ENCODE data around the gene BLID.
A peak's percentile ranks its signal among the peaks of the same experiment; 100 is the strongest.

The BLID gene

DNA sequence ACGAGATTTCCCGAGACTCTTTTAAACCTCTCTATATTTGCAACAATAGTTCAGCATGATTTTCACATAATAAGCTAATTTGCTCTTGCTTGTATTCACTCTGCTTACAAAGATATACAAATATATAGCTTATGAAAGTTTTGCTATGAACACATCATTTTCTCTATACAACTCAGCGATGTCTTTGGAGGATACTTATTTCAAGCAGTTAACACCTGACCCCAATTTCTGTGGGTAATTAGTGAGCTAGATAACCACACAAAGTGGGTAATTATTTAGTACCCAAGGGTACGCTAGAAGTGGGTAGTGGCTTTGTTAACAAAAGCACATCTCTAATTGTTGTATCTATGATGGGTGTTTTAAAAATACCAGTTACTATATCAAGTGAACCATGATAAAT, 12.3 kb downstream of the BLID start:
- DNase-seq = no peak

DNA sequence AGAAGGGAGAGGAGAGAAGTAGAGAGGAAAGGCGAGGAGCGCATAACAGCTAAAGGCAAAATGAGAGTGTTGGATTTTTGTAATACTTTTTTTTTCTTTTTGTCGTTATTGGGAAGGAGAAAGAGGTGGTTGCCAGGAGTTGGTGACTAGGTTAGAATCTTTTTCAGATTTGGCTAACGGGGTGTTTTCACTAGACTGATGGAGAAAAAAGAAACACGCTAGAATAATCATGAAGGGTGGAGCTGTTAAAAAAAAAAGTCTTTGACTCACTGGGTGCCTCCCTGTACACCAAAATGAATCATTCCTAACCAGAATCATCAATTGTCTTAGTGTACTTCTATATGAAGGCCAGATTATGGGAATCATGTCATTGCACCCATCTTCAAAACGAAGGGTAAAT, 12.7 kb downstream of the BLID start:
- no peak for DNase-seq

DNA sequence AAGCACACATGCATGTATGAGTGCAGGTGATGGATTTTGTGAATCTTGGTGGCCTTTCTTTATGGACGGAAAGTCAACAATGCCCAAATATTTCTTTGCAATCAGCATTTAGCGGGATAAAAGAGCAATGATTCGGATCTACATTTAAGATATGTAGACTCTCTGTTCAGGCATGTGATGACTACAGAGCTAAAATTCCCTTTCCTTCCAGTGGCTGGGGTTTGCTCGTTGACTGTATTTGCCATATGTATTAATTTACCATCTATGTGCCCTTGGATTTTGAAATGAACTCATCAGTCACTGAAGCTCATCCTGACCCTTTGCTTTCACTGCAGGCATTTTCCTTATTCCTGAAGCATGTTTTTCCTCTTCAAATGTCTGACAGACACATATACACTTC, 13.6 kb downstream of the BLID start:
- DNase-seq = no peak

DNA sequence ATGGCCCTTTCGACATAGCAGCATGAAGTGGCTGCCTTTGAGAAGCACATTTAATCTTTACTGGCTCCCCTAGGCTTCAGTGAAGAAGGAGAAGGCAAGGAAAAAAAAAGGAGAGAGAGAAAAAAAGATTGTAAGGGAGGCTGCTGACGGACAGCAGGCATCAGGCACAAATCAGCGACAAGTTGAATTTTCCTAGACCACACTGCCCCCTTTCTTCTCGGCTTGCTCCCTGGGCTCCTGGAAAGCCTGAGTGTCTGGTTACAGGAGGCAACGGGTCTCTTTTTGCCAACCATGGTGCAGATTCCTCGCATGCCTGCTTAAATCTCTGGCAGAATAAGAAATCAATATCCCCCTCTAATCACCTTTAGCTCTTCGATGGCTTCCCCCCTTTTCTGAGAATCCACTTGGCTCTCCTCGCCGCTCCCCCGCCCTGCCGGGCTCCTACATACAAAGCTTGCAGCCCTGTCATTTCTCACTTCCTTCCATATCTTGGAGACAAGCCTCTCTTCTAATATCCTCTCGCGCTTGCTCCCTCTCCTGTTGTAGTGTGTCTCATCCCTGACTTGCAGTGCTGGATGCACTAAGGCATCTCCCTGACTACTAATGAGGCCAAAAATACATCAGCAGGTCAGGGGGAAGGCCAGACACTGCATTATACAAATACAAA, 14.3 kb downstream of the BLID start:
- peak; percentile 28 to 46 (median 46) for DNase-seq

DNA sequence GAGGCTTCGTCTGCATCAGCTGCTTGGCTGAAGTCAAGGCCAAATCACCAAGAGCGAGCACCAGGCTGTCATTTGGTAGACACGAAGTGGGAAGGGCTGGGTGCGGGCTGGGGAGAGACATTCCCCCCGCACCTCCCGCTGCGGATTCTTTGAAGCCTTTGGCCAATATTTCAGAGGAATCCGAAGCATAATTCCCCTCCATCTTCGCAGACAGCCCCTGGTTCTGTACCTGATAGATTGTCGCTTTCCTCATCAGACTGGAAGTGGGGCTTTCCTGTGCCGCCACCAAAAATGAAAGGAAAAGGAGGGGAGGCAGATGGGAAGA, 15.3 kb downstream of the BLID start:
- peak; percentile 13 to 21 (median 13) for DNase-seq

DNA sequence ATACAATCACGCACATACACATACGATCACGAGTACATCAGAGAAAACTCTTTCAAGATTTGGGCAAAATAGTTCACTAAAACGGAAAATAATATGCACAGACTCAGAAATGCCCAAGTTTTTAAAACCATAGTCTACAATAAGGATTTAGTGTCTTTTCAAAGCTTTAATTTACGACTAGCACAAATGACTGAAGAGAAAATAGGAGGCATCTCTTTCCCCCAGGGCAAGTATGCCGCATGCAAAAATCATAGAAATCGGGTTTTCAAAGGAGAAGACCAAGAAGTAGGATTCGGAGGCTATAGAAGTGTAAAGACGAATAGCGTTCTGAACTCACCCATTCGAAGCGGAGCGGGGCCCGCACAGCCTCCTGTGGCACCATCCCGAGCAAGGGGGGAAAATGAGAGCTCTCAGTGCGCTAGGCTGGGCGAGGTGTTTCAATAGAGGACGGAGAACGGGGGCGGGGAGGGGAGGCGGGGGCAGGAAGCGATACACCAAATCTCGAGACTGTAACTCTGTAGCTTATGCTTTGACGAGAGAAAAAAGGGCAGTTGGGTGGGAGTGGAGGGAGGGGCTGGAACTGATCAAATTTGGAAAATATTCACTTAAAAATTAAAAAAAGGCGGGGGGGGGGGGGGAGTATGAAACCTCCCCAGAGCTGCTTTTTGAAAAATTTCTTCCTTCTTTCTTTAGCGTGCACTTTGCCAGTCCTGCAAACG, 15.8 kb downstream of the BLID start:
- DNase-seq = peak in 2 of 3 donors; percentile 10 to 26

DNA sequence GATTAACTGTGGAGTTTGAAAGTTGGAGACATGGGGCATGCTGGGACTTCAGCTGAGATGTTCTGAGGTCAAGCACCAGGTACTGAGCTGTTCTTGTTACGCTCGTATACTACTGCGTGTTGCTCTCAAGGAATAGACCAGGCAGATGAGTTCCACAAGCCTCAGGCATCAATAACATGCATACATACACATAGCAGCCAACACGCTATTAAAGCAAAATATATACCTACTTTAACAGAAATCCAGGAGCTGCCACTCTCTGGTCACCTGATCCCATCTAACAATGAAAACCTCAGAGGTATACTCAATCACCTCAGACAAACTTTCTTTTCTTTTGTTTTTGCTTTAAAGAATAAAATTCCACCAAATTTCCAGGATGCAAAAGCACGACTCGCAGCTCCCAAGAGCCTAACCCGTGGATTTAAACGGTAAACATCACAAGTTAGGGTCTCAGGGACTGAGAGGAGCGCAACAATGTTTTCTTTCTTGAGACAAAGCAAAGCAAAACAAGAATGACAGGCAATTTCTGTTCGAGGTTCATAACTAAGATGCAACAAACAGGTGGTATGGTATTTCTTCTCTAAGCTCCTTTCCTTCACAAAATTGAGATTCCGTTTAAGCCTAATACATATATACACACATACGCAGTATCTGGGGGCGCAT, 16.5 kb downstream of the BLID start:
- DNase-seq = no peak

DNA sequence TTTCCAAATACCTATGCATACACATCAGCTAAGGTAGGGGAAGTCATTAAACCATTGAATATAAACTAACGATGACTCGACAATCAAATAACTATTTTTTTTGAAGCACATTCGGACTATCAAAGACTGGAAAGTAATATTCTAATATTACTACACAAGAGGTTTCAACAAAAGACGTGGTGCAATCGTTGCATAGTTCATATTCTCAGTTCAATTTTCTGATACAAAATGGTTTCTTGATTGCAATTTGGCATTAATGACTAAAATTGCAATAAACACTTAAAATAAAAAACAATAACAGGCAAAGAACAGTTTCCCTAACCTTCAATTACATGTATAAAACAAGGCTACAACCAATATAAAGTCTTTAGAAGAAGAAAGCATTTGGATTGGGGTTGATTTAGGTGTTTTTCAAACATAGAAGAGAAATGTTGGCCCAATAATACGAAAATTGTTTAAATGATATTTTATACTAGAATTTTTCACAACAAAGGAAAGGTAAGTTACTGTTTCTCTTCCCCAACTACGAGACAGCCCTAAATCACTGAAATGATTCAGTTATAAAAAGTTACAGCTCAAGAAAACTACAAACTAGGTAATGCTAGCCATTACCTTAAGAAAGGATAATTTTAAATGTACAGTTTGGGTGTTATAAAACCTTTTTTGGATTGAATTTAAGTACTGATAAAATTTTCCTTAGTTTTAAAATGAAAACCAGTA, 17.6 kb downstream of the BLID start:
- DNase-seq = no peak

DNA sequence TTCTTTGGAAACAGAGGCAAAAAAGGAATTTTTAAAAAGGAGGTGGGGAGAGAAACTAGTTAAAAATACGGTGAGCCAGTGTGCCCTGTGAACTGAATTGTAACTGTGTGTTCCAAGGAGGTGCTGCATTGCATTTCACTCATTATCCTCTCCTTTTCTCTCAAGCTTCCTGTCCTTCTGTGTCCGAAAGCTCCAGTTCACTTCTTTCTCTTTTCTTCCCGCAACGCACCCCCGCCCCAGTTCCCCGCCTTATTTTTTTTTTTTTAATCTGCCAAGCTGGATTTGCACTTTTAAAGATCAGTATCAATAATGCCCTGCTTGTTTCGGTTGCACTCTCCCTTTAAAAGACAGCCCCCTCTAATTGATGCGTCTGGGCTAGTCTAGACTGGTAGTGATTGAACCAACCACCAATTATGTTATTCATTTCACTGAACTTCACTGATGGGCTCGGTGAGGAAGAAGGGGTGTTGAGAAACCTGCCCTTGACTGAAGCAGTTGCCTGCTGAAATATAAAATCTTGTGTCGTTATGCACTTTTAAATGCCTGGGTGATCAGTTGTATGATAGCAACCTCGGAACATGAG, 18.5 kb downstream of the BLID start:
- no peak for DNase-seq

DNA sequence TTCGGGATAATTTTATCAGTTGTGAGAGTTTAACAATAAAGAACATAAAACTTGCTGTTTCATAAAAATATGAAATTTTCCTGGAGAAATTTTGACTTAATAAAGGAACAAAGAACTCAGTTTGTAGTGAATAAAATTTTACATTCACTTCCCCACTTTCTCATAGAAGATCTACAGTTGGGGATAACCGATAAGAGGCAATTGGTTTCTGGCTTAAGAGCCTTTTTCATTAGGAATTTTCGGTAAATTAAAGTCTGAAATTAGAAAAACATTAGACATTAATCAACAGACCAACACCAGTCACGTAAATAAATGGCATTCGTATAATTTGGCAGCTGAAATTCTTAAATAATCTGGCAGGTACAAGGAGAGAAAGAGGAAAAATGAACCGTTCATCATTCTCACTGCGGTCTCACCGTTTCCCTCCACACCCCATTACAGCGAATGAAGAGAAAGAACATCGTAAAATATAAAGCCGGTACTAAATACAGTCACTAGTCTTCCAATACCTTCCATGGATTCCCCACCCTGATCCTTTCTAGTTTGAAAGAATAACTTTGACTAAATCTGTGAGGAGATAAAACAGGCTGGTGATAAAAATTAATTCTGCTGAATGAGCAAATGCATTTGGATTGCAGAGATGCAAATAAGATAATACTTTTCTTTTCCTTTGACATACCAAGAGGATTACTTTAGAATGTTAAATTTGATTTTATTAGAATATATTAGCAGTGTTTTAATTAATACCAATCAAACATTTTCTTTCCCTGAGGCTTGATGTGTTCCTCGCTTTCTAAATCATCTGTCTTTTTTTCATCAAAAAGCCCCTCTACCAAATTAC, 19.5 kb downstream of the BLID start:
- DNase-seq = no peak

DNA sequence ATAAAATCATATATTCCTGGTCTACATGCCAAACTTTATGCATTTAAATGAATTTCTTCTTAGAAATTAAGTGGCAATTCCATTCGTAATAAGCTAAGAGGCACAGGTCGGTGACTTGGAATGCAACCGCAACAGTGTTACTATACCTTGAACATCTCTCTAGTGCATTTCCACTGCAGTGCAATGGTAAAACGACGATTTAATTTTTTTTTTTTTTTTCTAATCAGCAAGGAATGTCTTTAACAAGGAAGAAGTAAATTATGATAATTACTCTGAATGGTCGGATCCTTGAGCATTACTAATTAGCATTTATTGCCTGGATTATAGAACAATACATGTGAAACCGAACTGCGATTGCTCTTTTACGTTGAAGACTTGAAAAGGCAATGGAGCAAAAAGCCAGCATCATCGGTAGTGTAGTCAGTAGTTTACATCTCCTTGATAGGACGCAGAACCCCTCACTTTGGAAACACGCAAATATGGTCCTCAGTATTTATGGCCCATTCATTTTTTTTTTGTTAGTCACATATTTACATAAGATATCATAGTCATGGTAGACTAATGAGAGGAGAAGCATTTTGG, 20.2 kb downstream of the BLID start:
- no peak for DNase-seq

DNA sequence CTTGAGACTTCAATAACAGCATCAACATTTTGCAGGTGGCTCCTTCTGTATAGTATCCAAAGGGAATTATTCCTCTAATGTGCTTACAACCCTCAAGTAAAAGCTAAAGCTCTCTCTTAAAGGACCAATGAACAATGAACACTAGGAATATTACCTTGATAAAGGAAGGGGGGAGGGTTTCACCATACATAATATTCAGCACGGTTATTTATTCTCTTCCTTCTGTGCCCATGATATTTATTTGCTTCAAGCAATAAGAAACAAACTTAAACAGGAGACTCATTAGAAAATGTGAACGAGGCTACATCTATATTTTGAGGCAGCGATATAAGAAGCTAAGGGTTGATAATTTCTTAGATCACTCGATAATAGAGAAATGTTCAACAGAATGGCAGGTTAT, 21.2 kb downstream of the BLID start:
- DNase-seq = no peak

DNA sequence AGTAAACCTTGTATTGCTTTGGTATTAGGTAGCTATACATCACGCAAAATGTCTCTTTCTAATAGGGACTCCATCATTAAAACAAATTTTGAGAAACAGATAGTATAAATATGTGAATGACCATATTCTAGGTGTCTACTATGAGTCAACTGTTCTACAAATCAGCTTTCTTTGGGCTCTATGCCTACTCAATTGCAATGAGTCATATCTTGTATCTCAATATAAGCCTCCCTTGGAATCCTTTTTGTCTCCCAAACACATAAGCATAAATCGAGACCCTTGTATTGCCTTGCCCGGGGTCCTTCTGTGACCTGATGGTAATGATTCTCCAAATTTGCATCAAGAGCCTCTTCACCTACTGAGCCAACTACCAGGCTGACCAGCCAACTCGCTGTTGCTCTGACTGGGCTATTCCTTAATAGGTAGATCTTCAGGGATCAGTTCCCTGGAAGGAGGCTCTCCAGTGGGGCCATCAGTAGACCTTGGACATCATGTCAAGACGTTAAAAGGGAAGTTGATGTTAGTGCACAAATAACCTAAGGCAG, 22.2 kb downstream of the BLID start:
- no peak for DNase-seq

DNA sequence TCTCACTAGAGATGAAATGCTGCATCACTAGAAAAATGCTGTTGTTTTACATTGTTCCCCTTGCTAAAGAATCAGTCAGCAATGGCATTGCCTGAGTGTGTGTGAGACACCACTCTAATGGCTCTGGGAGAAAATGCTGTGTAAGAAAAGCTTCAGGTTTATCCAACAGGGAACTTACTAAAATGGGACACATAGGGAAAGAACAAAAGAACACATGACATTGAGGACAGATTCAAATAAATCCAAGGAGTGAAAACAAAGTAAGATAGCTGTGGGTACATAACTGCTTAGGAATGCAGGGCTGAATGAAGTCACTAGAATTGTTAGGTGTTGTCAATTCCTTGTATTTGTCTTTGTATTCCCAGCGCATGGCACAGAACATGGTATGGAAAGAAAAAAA, 24.2 kb downstream of the BLID start:
- DNase-seq = no peak

DNA sequence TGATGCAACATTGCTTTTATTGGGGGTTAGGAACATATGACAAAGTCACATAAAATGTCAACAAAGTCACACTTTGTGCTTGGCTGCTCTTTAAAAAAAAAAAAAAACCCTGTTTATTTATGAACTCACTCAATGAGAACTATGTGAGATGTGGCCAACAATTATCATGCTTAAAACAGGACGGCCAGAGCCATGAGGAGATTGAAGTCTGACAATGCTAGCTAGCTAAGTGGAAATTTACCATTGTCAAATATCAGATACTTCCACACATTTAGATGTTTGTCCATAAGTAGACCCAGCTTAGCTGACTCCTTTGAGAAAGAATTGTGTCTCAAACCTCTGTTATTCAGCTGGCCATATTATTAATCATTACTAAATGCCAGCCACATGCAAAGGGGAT, 26.9 kb downstream of the BLID start:
- DNase-seq = no peak

DNA sequence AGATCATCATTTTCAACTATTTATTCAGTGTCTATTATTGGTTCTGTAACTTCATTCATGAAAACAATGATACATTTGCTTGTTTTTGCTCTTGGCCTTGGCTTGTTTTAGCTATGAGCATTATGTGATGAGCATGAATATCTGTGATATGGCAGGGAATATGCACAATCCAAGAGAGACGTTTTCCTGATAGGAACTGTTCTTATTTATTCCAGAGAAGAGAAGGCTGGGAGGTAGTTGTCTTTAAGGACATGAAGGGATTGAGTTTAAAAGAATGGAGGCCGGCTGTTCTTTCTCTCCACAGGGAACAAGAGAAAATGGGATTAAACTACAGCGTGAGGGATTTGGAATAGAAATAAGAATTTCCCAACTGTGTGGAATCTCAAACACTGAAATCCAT, 30.3 kb downstream of the BLID start:
- DNase-seq = no peak

DNA sequence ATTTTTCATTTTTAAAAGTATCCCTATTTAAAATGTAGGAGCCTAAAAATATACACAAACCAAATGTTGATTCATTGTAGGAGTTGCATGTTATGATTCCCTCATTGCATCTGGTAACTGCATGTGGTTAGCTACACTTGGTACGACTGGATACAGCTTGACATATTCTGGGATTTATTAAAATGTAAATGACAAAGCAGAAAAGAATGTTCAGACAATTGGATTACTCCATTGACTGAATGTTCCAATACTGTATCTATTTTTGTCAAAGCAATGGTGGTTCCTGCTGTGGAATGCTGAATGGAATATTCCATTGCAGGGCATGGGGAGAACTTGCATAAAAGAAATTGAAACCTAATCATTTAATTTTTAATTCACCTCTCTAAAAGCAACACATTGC, 30.8 kb downstream of the BLID start:
- no peak for DNase-seq

DNA sequence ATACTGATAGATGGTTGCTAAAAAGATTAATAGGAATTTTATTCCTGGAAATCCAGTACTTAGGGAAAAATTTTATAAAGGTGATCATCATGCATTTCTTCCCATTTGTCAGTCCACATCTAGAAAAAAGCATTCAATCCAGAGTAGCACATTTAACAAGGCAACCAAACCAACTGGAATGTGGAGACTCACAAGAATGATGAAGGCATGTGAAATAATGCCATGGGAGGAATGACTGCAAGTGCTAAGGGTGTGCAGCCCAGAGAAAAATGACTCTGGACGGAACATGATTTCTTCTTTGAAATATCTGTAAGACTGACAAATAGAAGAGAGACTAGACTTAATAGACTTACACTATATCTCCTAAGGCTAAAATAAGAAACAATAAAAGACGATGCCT, 33.8 kb downstream of the BLID start:
- no peak for DNase-seq

DNA sequence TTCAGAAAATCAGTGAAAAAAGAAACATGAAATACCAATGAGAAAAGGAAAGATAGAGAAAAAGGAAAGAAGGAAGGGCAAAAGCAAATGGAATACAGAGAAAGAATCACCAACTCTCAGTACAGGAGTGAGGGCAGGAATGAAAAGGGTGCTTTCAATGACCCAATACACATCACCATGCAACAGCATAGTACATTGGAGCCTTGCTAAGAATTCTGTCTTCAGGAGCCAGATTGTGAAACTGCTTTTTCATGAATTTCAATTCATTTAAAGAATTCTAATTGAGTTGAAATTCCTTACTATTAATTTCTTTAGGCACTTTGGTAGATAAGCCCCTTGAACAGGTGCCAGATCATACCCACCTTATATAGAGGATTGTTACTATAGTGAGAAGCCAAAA, 34.9 kb downstream of the BLID start:
- DNase-seq = no peak

DNA sequence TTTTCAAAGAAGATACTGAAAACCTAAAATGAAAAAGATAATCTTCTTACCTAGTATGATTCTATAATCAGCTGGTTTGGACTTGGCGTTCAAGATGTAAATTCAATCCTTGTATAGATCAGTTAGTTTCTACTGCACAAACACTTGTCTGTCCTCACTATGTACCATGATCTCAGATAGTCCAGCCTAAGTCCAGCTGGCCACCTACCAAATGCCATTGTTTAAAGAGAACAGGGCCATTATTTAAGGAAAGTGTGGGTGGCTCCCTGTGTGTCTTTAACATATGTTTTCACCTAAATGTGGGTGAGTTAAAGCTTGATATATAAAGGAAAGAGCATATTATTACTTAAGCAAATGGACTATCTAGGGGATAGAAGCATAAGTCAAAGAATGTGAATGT, 38.6 kb downstream of the BLID start:
- DNase-seq = no peak

DNA sequence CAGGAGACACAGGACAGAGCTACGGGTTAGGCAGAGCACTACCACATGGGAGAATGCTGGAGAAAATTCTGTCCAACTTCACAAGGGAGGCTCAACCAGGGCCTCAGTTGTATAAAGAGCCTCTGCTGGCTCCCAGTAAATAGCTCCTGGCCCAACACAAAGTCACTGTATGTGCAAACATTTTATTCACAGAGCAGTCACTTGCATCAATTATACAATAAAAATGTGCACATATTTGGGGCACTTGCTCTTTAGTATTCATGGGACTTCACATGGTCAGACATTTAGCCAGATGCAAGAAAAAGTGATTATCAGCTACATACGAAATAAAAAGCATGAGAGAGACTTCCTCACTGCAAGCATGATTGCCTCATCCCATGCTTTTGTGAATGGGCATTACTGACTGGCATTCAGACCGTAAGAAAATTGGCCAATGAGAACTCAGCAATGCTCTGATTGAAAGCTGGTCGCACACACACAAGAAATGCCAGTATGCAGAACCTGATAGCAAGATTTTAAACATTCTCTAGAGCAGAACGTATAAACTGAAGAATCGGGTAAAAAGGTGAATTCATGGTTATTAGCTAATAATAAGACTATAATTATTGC, 39.4 kb downstream of the BLID start:
- no peak for DNase-seq
